Activated T-cell treated with anti-CD3 and anti-CD28 coated beads, Interleukin-2, amount 50 U/mL, for 24 hours (primary cell): ENCODE measurements around the gene TTF1.

Experiments
- DNase-seq: peaks from one replicate; pipeline ENCODE4 v3.0.0-alpha.2; 2020
- H3K27ac Mint-ChIP-seq: 2 replicates; pipeline ENCODE4 v1.8.0; 2020; ENCODE audit warnings: mild to moderate bottlenecking, mixed read lengths
- H3K27me3 Mint-ChIP-seq: 2 replicates; pipeline ENCODE4 v1.8.0; 2020; ENCODE audit warnings: mixed read lengths
- H3K36me3 Mint-ChIP-seq: 2 replicates; pipeline ENCODE4 v1.8.0; 2020; ENCODE audit warnings: low read depth, mixed read lengths
- H3K4me1 Mint-ChIP-seq: 2 replicates; pipeline ENCODE4 v1.8.0; 2020; ENCODE audit warnings: low read depth, mixed read lengths
- H3K4me3 Mint-ChIP-seq: 2 replicates; pipeline ENCODE4 v1.8.0; 2020; ENCODE audit warnings: mild to moderate bottlenecking, moderate library complexity, mixed read lengths
- H3K9me3 Mint-ChIP-seq: 2 replicates; pipeline ENCODE4 v1.8.0; 2020; ENCODE audit warnings: mixed read lengths

Gene TTF1

GRCh38 chr9:132424857-132425674, 18.4 kb upstream of the TTF1 start:
- Mint-ChIP-seq H3K9me3 (no peaks in the 10 kb centered on the region), H3K4me1 (no peaks in the 10 kb centered on the region), H3K27ac (no peak overlapping the region), H3K4me3 (no peak overlapping the region), H3K36me3 (no peaks in the 10 kb centered on the region), H3K27me3 (peaks cover 66% of the 10 kb centered on the region)
- no peak for DNase-seq

- no peaks in the 10 kb centered on the region for H3K4me1 Mint-ChIP-seq
- H3K9me3 Mint-ChIP-seq, result no peaks in the 10 kb centered on the region
- H3K36me3 Mint-ChIP-seq, result no peaks in the 10 kb centered on the region
- H3K4me3 Mint-ChIP-seq, result no peak overlapping the region
- DNase-seq, result no peak
- H3K27me3 Mint-ChIP-seq, result peaks cover 72% of the 10 kb centered on the region
- H3K27ac Mint-ChIP-seq, result no peak overlapping the region
Measured at GRCh38 chr9:132423503-132423902, 16.9 kb upstream of the TTF1 start.

DNA sequence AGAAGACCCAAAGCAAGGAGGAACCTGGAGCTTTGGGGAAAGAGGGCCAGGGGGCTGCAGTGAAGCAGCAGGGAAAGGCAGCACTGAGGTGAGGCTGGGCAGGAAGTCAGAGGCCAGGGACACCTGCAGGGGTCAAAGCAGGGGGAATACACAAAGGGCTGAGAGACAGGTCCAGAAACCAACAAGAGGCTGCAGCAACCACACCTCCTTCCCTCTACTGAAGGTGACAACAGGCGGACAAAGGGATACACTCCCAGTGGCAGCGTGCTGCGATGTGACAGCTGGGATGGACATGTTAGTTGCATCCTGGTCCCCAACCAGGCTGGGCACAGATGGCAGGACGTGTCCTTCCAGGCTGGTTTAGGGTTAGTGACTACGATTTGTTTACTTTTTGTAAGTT, 15.9 kb upstream of the TTF1 start:
- no peak for DNase-seq
- H3K36me3 Mint-ChIP-seq, result no peaks in the 10 kb centered on the region
- H3K9me3 Mint-ChIP-seq, result no peaks in the 10 kb centered on the region
- H3K4me3 Mint-ChIP-seq, result no peak overlapping the region
- H3K27ac Mint-ChIP-seq, result no peak overlapping the region
- no peaks in the 10 kb centered on the region for H3K4me1 Mint-ChIP-seq
- peaks cover 77% of the 10 kb centered on the region for H3K27me3 Mint-ChIP-seq

DNA sequence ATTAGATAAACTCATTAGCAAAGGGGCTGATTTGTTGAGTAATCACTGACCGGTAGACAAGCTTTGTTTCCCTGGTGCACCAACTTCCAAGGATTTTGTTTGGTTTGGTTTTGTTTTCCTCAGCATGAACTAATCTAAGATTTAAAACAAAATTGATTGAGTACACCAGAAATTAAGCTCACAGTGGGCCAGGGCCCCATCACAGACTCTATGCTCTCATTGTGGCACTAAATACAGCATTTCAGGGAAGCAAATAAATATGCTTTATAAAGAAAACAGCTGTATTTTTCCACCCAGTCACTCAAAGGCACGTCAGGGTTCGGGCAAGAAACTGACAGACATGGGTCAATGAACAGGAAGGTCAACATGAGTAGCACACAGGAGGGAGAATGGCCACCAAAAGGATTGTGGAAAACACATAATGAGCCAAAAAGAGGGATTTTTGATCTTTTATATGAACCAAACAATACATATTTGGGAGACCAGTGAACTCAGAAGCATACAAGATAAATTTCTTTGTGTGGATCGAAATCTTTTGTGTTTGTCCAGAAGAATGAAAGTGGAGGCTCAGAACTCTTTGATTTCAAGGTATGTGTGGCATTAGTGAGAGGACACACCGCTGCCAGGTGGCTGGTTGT, 12.2 kb upstream of the TTF1 start:
- peaks cover 75% of the 10 kb centered on the region for H3K27me3 Mint-ChIP-seq
- no peaks in the 10 kb centered on the region for H3K4me1 Mint-ChIP-seq
- no peak overlapping the region for H3K4me3 Mint-ChIP-seq
- no peak for DNase-seq
- no peaks in the 10 kb centered on the region for H3K9me3 Mint-ChIP-seq
- no peak overlapping the region for H3K27ac Mint-ChIP-seq
- no peaks in the 10 kb centered on the region for H3K36me3 Mint-ChIP-seq

DNA sequence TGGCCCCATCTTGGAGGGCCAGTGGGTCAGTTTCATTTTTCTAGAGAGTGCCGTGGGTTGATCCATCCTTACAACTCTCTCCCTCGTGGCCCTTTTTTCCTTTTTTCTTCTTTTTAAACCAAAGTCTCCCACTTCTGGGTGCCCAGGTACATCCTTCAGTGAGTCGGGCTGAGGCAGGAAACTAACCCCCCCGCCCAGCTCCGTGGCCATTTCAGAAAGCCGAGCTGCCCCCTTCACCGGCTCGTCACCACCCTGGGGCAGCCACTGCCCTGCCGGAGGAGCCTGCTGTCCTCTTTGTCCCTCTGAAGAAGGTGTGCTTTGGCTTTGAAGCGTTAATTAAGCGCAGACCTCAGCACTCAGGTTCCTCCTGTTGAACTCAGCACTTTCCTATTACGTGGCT, 8.5 kb upstream of the TTF1 start:
- peaks cover 84% of the 10 kb centered on the region for H3K27me3 Mint-ChIP-seq
- no peak overlapping the region for H3K27ac Mint-ChIP-seq
- no peaks in the 10 kb centered on the region for H3K9me3 Mint-ChIP-seq
- no peak for DNase-seq
- H3K4me3 Mint-ChIP-seq, result no peak overlapping the region
- H3K4me1 Mint-ChIP-seq, result peaks cover 20% of the 10 kb centered on the region
- no peaks in the 10 kb centered on the region for H3K36me3 Mint-ChIP-seq

DNA sequence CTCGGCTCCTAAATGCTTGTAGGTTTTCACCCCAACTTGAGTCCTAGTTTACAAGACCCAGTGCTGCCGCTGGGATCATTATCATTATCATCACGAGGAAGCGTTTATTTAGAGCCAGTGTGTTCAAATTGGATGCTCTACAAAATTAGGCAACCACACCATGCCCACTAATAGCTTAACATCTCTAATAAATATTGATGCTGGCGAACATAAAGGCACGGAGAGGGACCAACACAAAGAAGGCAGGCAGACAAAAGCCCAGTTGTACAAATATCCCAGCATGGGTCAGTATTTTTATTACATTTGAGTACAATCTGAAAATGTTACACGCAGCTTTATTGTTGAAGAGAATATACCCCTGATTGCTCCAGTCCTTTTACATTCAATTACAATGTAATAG, 8.1 kb upstream of the TTF1 start:
- peaks cover 81% of the 10 kb centered on the region for H3K27me3 Mint-ChIP-seq
- no peaks in the 10 kb centered on the region for H3K9me3 Mint-ChIP-seq
- H3K36me3 Mint-ChIP-seq, result no peaks in the 10 kb centered on the region
- no peak overlapping the region for H3K27ac Mint-ChIP-seq
- no peak overlapping the region for H3K4me3 Mint-ChIP-seq
- DNase-seq, result no peak
- peaks cover 21% of the 10 kb centered on the region for H3K4me1 Mint-ChIP-seq

DNA sequence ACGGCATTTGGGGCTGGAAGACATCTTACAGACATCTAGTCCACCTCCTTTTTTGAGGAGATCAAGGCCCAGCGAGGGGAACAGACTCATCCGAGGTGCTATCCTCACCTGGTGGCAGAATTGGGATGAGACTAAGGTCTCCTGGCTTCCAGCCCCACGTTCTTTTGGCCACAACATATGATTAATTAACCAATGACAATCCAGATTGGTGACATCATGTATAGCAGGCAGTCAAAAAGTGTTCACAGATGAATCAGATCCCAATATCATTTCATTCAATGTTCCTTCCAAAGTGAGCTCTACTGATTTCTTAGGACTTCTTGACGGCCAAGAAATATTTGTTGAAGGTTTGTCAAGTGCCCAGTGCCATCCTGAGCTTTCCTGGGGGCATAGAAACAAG, 7.3 kb upstream of the TTF1 start:
- DNase-seq, result no peak
- no peaks in the 10 kb centered on the region for H3K36me3 Mint-ChIP-seq
- peaks cover 77% of the 10 kb centered on the region for H3K27me3 Mint-ChIP-seq
- H3K4me1 Mint-ChIP-seq, result peaks cover 25% of the 10 kb centered on the region
- no peak overlapping the region for H3K27ac Mint-ChIP-seq
- H3K9me3 Mint-ChIP-seq, result no peaks in the 10 kb centered on the region
- H3K4me3 Mint-ChIP-seq, result no peak overlapping the region

DNA sequence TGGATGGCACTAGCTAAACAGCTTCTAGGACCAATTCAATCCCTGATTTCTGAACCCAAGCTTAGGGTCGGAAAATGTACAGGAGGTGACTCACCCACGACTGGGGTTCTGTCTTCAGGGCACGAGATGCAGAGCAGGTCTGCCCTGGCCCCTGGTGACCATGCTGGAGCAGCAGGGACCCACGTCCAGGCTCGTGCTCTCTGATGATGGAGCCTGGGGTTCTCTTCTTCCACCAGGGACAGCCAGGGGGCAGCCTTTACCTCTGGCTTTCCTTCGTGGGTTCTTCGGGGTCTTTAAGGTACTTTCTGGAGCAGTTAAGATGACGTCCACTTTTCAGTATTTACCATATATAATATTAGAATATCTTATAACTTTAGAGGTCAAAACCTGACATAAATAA, 5.4 kb upstream of the TTF1 start:
- no peaks in the 10 kb centered on the region for H3K9me3 Mint-ChIP-seq
- peaks cover 29% of the 10 kb centered on the region for H3K4me1 Mint-ChIP-seq
- H3K27ac Mint-ChIP-seq, result no peak overlapping the region
- peak; percentile 46 for DNase-seq
- H3K4me3 Mint-ChIP-seq, result no peak overlapping the region
- peaks cover 59% of the 10 kb centered on the region for H3K27me3 Mint-ChIP-seq
- H3K36me3 Mint-ChIP-seq, result no peaks in the 10 kb centered on the region

DNA sequence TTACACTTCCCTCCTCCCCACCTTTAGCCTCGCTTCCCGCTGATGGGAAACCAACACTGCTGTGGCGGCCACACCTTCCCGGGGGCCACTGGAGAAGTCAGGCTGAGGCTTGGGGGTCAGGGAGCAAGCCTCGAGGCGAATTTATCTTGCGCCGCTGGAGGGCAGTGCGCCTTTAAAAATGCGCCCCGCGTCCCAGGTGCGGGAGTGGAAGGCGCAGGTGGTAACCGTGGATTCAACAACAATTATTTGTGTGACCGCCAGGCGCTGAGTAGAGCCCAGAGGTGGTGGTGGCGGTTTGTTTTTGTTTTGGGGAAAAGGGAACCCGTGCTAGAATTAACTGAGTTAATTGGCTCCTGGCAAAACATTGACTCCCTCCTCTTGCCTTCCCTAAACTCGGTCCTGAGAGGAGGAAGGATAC, 4.5 kb upstream of the TTF1 start:
- H3K27ac Mint-ChIP-seq, result peak overlapping the region; percentile 50
- peaks cover 5% of the 10 kb centered on the region for H3K36me3 Mint-ChIP-seq
- H3K27me3 Mint-ChIP-seq, result peaks cover 54% of the 10 kb centered on the region
- H3K9me3 Mint-ChIP-seq, result no peaks in the 10 kb centered on the region
- peak; percentile 81 for DNase-seq
- H3K4me1 Mint-ChIP-seq, result peaks cover 34% of the 10 kb centered on the region
- peak overlapping the region; percentile 65 for H3K4me3 Mint-ChIP-seq

DNA sequence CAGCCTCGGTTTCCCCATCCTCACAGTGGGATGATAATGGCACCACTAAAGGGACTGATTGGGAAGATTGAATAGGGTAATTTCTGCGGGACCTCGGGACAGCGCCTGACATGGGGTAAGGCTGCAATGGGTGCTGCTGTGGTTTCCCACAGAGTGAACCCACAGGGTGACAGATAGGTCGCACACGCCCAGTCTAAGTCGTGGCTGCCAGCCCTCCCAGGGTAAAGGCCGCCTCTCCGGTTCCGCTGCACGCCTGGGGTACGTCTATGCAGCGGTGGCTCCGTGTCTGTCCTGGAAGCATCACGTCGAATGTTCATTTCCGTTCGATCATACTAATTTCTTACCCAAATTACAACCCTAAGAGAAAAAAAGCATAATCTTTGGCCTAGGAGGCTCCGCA, 4.0 kb upstream of the TTF1 start:
- Mint-ChIP-seq H3K27ac (peak overlapping the region; percentile 50), H3K4me3 (peak overlapping the region; percentile 65), H3K4me1 (peaks cover 38% of the 10 kb centered on the region), H3K9me3 (no peaks in the 10 kb centered on the region), H3K36me3 (peaks cover 9% of the 10 kb centered on the region), H3K27me3 (peaks cover 50% of the 10 kb centered on the region)
- DNase-seq, result no peak

DNA sequence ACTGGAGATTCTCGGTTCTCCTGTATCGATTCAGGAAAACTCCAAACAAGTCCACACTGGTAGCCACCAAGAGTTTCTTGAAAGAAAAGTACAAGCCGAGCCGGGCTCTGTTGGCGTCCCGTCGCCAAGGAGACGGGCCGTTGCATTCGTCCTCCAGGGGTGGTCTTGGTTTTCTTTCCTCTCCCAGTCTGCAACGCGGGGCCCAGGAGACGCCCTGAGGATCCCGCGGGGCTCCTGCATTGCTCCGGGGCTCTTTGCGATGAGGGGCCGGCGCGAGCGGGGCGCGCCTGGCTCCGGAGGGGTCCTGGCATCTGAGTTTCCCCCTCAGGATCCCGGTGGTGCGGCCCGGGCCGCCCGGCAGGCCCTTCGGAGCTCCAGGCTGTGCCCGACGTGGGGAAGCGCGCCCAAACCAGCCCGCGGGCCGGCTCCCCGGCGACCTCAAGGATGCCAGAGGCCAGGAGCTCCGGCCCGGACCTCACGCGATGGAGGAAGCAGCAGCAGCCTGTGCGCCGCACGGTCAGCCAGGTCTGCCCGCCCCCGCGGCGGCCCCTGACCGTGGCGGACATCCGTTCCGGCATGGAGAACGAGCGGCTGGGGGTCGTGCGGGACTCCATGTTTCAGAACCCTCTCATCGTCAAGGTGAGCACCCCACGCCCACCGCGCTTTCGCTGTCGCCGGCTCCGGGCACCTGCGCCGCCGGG, 3.3 kb upstream of the TTF1 start, which contains the start of gene CFAP77:
TSS of gene CFAP77 (plus strand) at position 384 of the 701 bp plus-strand sequence. CDS start at position 445, 61 bp downstream.
- Mint-ChIP-seq H3K27me3 (peaks cover 43% of the 10 kb centered on the region), H3K4me1 (peaks cover 44% of the 10 kb centered on the region), H3K9me3 (no peaks in the 10 kb centered on the region), H3K4me3 (peak within 1 kb of the TSS; percentile 65), H3K36me3 (peaks cover 12% of the 10 kb centered on the region), H3K27ac (peak within 1 kb of the TSS; percentile 50)
- peak; percentile 68 for DNase-seq

DNA sequence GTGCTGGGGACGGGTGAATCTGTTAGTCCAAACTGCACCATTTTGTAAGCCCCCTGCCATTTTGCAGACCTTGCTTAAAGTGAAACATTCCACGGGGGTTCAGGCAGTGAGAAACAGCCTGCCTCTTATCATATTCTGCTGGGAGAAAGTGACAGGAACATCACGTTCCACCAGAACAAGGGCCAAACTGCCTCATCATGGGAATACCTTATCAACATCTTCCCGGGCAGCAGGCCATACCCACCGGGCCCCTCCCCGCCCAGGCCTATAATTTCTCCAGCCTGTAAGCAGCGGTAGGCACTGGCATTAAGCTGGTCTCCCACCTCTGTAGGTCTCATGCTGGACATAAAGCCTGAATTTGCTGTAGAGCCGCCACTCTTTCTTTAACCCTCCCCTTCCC, 1.9 kb upstream of the TTF1 start:
- Mint-ChIP-seq H3K27ac (no peak overlapping the region), H3K4me1 (peaks cover 58% of the 10 kb centered on the region)
- DNase-seq, result no peak

DNA sequence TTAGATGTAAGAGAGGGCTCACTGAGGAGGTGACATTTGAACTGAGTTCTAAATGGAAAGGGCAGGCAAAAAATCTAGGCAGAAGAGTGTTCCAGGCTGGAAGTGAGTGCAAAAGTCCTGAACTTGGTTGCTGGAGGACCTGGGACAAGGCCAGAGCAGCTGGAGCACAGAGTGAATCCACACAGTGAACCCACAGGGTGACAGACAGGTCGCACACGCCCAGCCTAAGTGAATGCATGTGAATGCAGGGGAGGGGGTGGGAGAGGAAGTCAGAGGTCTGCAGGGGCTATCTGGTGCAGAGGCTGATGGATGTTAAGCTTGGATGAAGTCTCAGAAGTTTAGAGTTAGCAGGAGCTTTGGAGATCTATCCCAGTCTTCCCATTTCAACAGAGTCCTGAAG, 556 bp upstream of the TTF1 start:
- no peak for DNase-seq
- no peaks in the 10 kb centered on the region for H3K9me3 Mint-ChIP-seq
- H3K4me1 Mint-ChIP-seq, result peaks cover 64% of the 10 kb centered on the region
- H3K27ac Mint-ChIP-seq, result peak overlapping the region; percentile 96
- peaks cover 20% of the 10 kb centered on the region for H3K27me3 Mint-ChIP-seq
- H3K4me3 Mint-ChIP-seq, result peak overlapping the region; percentile 97
- H3K36me3 Mint-ChIP-seq, result peaks cover 37% of the 10 kb centered on the region

More for the DNA sequence above, 1.9 kb upstream of the TTF1 start:
- H3K9me3 Mint-ChIP-seq, result no peaks in the 10 kb centered on the region
- no peak overlapping the region for H3K4me3 Mint-ChIP-seq
- peaks cover 23% of the 10 kb centered on the region for H3K36me3 Mint-ChIP-seq
- peaks cover 29% of the 10 kb centered on the region for H3K27me3 Mint-ChIP-seq

GRCh38 chr9:132404228-132404881, 2.3 kb downstream of the TTF1 start:
- Mint-ChIP-seq H3K4me3 (peak overlapping the region; percentile 97), H3K27ac (peak overlapping the region; percentile 96), H3K27me3 (peaks cover under 1% of the 10 kb centered on the region), H3K4me1 (peaks cover 53% of the 10 kb centered on the region), H3K9me3 (no peaks in the 10 kb centered on the region), H3K36me3 (peaks cover 63% of the 10 kb centered on the region)
- no peak for DNase-seq
